ENCODE data around the gene OBI1.

The OBI1 gene

DNA sequence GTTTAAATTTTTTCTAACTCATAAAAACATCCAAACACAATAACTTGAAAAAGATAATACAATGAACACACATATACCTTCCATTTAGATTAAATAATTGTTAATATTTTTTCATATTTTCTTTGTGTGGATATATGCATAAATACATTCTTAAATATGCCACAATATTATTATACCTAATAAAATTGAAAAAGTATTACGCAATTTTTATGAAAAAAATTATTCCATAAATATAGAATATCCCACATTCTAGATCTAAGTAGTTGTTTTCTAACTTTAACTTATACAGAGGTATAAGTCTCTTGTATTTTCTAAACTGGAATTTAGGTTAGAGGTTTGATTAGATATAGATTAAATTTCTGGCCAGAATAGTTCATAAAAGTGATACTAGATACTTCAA, 89.9 kb downstream of the OBI1 start:
- no peak for DNase-seq (ENCODE audit: low spot score)
- TF ChIP-seq, protein P1, sequence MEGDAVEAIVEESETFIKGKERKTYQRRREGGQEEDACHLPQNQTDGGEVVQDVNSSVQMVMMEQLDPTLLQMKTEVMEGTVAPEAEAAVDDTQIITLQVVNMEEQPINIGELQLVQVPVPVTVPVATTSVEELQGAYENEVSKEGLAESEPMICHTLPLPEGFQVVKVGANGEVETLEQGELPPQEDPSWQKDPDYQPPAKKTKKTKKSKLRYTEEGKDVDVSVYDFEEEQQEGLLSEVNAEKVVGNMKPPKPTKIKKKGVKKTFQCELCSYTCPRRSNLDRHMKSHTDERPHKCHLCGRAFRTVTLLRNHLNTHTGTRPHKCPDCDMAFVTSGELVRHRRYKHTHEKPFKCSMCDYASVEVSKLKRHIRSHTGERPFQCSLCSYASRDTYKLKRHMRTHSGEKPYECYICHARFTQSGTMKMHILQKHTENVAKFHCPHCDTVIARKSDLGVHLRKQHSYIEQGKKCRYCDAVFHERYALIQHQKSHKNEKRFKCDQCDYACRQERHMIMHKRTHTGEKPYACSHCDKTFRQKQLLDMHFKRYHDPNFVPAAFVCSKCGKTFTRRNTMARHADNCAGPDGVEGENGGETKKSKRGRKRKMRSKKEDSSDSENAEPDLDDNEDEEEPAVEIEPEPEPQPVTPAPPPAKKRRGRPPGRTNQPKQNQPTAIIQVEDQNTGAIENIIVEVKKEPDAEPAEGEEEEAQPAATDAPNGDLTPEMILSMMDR (IDR thresholded peaks at IDR 0.05; ENCODE audit: extremely low read depth, missing control alignments), result no peak

DNA sequence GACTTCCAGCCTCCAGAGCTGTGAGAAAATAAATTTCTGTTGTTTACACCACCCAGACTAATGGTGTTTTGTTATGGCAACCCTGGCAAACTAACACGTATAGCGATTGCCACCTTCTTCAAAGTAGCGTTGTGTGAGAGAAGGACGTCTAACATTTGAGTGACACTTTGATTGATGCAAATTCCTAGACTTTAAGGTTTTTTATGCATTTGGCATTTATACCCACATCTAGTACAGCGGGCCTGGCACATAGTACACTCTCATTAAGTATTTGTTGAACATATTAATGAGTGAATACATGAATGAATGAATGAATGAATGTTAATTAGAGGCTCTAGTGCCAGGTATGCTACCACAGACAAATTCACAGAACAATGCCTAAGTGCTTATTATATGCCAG, 92.3 kb downstream of the OBI1 start:
- TF ChIP-seq, protein P1 (IDR thresholded peaks at IDR 0.05; ENCODE audit: extremely low read depth, missing control alignments), result no peak
- DNase-seq (ENCODE audit: low spot score), result no peak

Data from GM20000 (cell line).